RCC 7860 (cell line): ENCODE data around the gene PTPRJ.

ENCODE experiments used
- DNase-seq: peaks from one replicate; pipeline ENCODE4 v3.0.0-alpha.2; 2015; ENCODE audit warnings: low spot score
- FAIRE-seq: peaks from 2 replicates; lab custom pipeline; 2012; peaks lifted over from hg19 to GRCh38; lab: Jason Lieb, UNC

Gene PTPRJ

DNA sequence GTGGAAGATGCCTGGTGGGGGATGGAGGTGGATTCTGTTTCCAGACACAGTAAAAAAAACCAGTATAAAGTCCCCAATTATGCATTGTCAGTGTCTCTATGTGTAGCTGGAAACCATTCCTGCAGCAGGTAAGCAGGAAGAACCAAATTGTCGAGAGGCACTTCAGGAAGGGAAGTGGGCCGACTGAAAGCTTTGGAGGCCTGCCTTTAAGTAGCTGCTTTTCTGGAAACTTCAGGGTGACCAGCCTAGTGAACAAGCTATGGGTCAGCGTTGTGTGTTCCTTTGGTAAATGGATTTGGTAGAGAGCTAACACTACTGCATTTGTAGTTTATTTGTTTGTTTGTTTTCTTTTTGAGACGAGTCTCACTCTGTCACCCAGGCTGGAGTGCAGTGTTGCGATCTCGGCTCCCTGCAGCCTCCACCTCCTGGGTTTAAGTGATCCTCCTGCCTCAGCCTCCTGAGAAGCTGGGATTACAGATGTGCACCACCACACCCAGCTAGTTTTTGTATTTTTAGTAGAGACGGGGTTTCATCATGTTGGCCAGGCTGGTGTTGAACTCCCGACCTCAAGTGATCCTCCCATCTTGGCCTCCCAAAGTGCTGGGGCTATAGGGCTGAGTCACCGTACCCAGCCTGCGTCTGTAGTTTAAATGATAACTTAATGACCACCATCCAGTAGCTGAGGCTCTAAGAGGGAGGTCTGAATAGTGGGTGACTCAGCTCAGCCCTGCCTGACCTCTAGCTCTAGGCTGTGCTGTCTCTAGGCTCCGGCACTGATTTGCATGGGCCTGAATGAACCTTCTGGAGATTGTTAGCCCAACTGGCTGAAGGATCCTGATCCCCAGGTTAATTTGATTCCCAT lies 12.8 kb downstream of the PTPRJ start:
- DNase-seq, result peak; percentile 96
- peak; percentile 88 for FAIRE-seq

DNA sequence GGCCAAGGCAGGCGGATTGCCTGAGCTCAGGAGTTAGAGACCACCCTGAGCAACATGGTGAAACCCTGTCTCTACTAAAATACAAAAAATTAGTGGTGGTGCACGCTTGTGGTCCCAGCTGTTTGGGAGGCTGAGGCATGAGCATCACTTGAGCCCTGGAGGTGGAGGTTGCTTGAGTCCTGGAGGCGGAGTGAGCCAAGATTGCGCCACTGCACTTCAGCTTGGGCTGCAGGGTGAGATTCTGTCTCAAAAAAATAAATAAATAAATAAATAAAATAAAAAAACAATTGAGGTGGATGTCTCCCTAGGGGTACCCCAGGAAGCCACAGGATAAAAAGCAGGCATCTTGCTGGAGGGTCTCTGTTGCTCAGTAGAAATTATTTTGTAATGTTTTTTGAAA lies 14.1 kb downstream of the PTPRJ start:
- DNase-seq (no peak), FAIRE-seq (no peak)

DNA sequence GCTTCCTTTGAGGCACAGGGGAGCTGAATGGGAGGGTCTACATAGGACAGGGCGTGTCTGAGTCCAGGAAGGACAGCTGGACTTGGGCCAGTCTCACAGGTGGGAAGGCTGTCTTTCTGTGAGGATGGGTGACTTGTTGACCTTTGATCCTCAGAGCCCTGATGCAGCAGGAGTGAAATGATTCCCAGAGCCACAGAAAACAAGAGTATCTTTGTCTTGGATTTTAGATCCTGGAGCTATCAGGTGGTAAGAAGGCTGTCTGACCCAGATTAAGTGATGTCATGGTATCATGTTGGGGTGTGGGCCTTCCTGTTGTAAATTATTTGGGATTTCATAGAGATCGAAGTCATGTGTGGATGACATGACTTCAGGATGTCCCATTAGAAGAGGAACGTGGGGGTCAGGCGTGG lies 15.0 kb downstream of the PTPRJ start:
- FAIRE-seq (no peak), DNase-seq (no peak)

DNA sequence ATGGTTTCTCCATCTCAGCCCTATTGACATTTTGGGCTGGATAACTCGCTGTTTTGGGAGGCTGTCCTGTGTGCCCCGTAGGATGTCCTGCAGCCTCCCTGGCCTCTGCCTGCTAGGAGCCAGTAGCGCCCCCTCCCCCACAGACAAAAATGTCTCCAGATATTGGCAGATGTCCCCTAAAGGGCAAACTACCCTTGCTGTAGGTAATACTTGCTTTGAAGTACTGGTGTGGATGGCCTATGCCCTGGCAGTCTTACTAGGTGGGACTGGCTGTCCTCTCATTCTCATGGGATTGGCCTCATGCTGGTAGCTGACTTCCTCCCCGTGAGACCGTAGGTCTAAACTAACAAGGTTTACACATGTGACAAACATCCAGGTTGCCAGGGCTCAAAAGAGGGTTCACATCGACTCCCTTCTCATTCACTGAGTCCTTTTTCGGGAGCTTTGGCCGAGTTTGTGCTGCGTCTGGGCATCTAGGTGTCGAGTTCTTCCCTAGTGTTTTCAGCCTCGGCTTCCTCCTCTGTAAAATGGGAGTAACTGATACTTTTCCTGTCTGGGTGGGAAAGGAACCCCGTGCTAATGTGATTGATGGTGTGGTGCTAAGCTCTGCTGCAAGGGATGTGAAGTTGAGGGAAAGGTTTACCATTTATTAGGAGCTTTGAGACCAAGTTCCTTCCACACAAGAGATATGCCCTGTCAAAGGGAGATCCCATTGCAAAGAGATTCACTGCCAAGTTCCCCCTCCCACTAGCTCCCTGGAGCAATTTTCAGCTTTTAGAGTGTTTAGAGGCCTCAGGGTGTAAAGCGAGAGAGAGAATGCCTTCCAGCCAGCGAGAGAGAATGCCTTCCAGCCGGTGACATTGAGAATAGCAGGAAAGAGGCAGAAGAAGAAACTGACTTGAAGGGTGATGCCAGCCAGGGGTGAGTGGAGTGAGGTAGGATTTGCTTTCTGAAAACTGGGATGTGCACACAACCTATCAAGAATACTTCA lies 17.0 kb downstream of the PTPRJ start:
- FAIRE-seq (no peak), DNase-seq (no peak)

DNA sequence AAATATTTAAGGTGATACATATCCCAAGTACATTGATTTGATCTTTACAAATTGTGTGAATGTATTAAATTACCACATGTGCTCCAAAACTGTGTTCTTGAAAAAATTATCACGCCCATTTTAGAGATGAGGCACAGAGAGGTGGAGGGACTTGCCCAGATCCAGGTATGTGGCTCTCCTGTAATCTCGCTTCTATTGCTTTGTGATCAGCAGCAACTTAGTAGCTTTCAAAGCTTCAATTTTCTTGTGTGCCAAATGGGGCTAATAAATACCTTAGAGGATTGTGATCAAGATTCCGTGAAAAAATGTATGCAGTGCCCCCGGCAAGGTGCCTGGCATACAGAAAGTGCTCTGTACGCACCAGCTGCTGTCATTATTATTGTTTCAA lies 18.0 kb downstream of the PTPRJ start:
- no peak for FAIRE-seq

DNA sequence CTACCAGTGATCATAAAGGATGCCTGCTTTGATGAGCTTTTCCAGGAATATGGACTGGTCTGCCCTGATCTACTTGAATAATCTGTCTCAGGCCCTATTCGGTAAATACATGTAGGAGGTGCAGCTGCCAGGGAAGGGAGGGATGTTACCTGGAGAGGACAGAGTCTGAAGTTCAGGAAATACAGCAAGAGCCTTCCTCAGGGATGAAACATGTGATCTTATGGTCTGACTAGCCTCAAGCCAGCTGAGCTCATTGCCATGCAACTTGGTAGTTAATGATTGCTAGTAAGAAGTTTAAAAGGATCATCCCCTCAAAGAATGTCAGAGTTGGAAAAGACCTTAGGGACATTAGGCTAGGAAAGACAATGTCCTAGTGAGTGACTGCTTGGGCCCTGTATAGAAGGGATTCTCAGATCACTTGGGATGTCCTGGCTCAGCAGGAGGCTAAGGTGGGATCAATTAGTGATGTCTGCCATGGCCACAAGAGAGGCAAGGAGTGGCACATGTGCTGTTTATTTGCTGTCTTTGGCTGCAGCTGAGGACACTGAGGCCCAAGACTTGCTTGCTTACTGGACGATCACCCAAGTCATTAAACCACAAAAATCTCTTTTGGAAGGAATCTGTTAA lies 18.5 kb downstream of the PTPRJ start:
- FAIRE-seq, result peak; percentile 82
- peak; percentile 79 for DNase-seq

More for the DNA sequence above, 18.0 kb downstream of the PTPRJ start:
- no peak for DNase-seq

DNA sequence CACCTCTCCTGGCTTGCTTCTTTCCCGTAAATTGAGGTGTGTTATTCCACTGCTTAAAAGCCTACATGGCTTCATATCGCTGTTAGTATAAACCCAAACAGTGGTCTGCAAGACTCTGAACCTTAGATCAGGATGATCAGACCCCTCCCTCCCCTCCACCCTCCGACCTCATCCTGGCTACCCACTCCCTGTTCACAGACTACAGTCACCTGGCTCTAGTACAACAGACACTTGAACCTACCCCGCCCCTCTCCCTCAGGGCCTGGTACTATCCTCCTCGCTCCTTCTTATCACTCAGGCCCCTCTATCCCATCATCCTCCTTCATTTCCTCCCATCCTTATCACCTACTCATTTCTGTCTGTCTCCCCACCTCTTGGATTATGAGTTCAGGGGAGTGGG lies 20.1 kb downstream of the PTPRJ start:
- DNase-seq (no peak), FAIRE-seq (no peak)

DNA sequence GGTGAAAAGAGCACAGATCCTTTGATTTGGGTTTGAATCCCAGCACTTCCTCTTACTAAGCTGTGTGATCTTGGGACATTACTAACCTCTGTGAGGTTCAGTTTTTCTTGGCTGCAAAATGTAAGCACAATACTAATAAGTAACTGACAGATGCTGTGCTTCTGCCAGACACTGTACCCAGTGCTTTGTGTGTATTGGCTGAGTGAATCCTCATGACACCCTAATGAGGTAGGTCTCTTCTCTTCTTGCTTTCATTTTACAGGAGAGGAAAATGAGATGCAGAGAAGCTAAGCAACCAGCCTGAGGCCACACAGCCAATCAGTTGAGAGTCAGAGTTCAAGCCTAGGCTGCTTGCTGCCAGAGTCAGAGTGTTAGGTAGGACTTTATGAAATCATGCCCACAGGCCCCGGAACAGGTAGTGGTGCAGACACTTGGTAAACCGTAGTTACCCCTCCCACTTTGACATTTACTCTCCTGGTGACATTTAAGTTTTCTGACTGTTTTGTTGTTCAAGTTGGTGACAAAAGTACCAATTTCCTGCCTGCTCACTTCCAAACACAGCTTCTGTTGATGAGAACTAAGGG lies 21.2 kb downstream of the PTPRJ start:
- DNase-seq (peak; percentile 52), FAIRE-seq (peak; percentile 69)

DNA sequence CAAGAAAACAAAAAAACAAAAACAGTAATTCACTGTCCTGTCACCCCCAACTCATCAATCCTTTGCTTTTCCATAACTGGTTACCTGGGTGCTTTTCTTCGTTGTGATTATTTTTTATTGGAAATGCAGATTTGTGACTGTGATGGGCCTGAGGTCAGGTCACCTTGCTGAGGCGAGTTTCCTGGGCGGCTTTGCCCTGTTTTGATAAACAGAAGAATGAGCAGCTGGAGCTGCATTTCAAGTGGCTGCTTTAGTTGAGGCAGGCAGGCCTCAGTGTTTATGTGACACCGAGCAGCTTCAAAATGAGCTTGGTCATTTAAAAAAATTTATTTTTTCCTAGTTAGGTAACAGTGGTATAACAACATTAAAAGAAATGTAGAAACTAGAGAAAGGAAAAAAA lies 22.2 kb downstream of the PTPRJ start:
- DNase-seq (no peak), FAIRE-seq (no peak)

DNA sequence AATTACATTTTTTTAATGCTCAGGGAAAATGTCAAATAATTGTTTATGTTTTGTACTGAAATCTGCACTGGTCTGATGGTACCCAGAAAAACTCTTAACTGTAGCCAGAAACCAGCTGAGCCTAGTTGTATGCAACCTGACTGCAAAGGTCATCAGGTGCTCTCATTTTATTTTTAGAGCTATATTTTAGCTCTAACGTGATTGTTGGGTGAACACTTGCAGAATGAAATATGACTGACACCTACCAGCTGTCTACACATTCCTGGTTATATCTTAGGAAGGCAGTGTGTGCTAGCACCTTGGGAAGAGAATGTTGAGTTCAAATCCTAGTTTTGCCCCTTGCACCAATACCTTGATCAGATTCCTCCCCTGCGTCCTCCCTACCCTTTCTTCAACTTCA lies 23.6 kb downstream of the PTPRJ start:
- FAIRE-seq (no peak), DNase-seq (no peak)

DNA sequence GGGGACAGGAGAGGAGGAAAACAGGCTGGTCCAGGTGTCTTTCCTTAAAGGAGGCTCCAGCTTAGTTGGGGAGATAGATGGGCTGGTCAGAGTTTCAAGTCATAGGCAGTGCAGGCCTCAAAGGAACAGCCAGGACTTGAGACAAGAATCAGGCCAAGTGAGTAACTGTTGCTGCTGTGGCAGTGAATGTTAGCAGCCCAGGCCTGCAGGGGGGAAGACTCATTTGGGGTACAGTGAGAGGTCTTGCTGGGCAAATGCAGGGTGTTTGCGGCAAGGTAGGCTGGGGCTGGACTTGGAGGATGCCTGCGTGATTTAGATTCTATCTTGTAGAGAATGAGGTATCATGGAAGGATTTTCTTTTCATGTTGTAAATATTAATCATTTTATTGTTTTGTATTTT lies 24.1 kb downstream of the PTPRJ start:
- no peak for FAIRE-seq
- no peak for DNase-seq

DNA sequence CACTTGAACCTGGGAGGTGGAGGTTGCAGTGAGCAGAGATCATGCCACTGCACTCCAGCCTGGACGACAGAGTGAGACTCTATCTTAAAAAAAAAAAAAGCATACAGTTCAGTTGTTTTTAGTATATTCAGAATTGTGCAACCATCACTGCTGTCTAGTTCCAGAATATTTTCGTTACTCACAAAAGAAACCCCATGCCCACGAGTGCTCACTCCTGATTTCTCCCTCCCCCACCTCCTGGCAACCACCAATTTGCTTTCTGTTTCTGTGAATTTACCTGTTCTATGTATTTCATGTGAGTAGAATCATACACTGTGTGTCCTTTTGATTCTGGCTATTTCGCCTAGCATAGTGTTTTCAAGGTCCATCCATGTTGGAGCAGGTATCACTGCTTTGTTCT lies 24.8 kb downstream of the PTPRJ start:
- no peak for DNase-seq
- no peak for FAIRE-seq

DNA sequence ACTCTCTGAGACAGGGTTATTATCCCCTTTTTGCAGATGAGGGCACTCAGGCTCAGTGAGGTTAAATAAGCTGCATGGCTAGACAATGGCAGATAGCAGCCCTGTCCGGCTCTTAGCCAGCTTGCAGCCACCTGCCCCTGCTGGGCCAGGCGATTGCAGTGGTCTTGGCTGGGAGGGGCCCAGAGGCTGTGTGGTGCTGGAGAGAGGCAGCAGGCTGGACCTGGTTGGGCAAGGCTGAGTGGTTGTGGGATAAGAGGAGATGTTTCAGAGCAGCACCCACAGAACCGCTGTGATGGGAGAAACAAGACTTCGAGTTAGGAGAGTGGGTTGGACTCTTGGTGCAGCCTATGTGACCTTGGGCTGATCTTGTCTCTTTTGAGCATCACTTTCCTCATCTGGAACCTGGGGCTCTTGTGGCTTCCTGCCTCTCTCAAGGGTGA lies 25.5 kb downstream of the PTPRJ start:
- DNase-seq (no peak), FAIRE-seq (no peak)

DNA sequence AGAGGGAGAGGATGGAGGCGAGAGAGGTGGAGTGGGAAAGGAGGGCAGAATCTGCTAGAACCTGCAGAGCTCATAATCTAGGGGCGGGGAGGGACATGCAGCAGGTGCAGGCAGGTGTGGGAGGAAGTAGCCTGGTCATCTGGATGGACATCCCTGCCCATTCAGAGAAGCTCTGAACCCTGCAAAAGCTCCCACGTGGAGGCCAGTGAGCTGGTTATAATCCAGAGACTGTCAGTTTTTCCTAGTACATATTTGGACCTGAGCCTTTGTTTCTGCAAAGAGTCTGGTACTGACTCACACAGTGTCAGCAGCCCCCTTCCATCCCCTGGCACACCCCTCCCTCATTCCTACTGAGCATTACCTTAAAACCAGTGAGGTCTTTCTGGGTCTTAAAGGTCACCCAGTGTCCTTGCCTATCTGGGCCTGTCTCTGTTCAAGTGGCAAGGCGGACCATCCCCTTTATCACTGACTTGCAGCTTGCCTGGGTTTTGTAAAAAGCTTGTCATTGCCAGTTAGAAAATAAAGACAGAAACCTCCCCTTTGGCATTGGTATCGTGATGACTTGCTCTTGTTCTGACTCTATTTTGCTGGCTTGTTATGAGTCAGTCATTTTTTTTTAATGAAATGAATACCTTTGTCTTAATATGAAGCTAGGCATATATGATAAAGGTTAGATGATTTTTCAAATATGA lies 26.1 kb downstream of the PTPRJ start:
- FAIRE-seq (no peak), DNase-seq (no peak)

DNA sequence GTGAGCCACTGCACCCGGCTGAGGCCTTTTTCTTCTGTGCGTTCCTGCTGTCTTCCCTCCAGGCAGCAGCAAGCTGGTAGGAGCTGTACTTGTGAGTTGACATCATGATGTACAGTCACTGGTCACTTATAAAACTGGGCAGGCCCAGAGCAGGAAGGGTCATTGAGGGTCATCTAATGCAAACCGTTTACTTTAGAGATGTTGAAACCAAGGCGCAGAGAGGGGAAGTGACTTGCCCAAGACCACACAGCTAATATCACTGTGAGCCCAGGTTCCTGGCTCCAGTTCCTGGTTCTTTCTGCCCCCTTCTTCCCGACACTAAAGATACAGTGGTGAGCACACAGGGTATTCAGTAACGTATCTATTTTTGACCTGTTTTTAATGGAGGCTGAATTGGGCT lies 27.3 kb downstream of the PTPRJ start:
- DNase-seq, result no peak
- no peak for FAIRE-seq

DNA sequence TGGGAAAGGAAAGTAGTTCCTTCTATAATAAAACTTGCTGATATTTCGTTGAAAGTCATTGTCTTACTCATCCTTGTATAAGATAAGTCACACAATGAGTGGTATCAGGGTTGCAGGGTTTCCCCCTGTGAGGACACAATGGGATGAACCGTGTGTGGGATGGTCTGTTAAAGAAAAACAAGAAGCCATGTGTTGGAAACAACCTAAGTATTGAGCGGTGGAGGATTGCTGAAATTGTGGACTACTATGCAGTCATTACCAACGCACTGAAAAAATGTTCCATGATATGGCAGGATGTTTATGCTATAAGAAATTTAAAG lies 28.6 kb downstream of the PTPRJ start:
- no peak for FAIRE-seq
- DNase-seq, result no peak

DNA sequence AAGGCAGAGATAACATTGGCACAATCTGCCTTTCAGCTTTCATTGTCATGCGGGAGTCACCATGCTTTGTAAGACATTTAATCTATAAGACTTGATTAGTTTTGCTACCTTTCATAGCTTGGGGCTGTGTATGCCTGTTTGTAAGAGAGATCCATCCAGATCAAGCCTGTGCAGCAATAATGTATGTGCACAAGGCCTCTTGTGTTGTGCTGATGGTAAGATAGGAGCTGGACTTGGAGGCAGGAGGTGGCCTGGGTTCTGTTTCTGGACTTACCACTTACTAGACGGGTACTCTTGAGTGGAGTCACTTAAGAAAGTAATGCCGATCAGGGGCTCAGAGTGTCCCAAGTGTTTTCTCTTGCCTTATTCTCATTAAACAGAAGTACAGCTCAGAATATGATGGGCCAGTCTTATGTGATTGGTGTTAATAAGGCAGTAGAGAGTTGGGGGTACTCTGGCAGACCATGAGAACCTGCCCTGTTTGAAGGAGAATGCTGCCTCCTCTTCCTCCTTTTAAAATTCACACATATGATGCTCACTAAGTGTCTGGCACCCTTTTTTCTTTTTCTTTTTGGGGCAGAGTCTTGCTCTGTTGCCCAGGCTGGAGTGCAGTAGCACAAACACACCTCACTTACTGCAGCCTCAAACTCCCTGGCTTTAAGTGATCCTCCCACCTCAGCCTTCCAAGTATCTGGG lies 30.9 kb downstream of the PTPRJ start:
- FAIRE-seq (no peak), DNase-seq (no peak)

DNA sequence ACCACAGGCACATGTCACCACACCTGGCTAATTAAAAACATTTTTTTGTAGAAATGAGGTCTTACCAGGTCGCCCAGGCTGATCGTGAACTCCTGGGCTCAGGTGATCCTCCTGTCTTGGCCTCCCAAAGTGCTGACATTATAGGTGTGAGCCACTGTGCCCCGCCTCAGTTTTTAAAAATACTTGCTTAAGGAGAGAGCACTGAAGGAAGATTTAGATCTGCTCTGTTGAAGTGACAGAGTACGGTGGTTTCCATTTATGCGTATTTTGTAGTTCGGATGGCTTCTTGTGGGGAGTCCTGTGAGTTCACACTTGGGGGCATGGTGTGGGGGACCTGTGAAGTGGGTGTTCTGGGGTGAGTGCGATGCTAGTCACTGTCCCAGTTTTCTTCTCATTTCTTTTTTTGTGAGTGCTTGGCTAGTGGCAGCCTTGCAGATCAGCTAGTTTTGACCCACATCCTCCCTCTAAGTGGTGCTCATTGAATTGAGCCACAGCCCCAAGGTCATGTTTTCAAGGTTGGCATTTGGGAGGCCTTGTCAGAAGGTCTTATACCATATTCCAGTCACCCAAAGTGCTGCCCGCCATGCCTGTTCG lies 31.5 kb downstream of the PTPRJ start:
- DNase-seq (no peak), FAIRE-seq (no peak)

DNA sequence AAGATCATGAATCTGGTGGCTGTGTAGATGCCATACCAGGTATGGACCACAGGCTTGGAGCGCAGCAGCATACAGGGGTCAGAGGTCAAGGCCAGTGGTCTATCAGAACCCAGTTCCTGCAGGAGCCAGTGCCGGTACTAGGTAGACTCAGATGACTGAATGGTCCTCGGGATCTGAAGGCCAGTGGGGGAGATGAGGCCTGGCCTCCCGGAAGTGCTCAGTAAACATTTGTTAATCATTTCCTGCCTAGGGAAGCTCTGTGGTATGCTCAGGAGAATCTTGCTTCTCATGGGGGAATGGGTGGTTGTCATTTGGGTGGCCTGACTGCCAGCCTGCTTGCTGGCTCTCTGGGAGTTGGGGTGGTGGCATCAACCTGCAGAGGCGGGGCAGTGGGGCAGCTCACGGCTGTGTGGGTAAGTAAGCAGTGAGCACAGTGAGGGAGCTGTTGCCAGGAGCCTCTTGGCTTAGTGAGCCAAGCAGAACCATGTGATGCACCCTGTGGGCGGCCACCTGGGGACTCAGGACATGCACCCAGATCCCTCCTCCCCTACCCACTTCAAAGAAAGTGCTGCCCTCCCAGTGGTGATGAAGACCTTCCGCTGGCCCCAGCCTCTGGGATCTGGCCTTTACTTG lies 33.0 kb downstream of the PTPRJ start:
- FAIRE-seq (no peak), DNase-seq (peak; percentile 71)
